Measurements from ENCODE around the gene CX3CR1. TPM values are rescaled to one million over a fixed set of nuclear protein-coding genes. Genes with fewer than 3 reads are reported as not detected.

CX3CR1 gene
- total RNA-seq, 4 donors from 2014 or later = 0.25 to 0.49 (median 0.35) TPM

DNA sequence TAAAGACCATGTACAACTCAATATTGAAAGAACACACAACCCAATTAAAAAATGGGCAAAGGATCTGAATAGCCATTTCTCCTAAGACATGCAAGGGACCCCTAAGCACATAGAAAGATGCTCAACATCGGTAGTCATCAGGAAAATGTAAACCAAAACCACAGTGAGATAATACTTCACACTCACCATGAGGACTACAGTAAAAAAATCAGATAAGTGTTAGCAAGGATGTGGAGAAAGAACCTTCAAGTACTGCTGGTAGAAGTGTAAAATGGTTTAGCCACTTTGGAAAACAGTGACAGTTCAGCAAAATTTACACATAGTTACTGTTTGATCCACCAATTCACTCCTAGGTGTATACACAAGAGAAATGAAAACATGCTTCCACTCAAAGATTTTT lies 57.4 kb downstream of the CX3CR1 start:
- Histone ChIP-seq H3K4me3 (no peak overlapping the region), H3K36me3 (no peaks in the 10 kb centered on the region), H3K27me3 (no peaks in the 10 kb centered on the region), H3K4me1 (no peaks in the 10 kb centered on the region), H3K9me3 (no peaks in the 10 kb centered on the region), H3K27ac (no peak overlapping the region)
- in situ Hi-C loops (cut with MboI; ENCODE audit: low sequenced_read_pairs in 4 of 4) (no loop called here), intact Hi-C loops (cut with DNase I; ENCODE audit: low total_unique reads) (no loop called here)
- ATAC-seq = no peak
- DNase-seq = no peak
- TF ChIP-seq CTCF (IDR thresholded peaks at IDR 0.05 in 4 of 5, conservative IDR thresholded peaks at IDR 0.05 in 1 of 5) (no peak), POLR2A (IDR thresholded peaks at IDR 0.05) (no peak)

DNA sequence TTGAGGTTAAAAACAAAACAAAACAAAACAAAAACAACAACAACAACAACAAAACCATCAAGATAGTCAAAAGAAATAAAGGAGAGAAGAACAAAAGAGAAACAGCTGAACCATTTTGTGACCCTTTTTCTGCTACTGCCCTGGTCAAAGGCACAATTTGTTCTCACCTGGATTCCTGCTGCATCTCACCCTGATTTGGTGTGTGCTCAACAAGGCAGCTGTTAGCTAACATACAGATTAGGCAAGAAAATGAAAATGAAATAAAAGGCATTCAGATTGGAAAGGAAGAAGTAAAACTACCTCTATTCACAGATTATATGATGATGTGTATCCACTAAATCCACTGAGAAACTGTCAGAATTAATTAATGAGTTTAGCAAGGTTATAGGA lies 58.7 kb downstream of the CX3CR1 start:
- Histone ChIP-seq H3K4me1 (no peaks in the 10 kb centered on the region), H3K27ac (no peak overlapping the region), H3K9me3 (no peaks in the 10 kb centered on the region), H3K36me3 (no peaks in the 10 kb centered on the region), H3K27me3 (no peaks in the 10 kb centered on the region), H3K4me3 (no peak overlapping the region)
- in situ Hi-C loops (cut with MboI; ENCODE audit: low sequenced_read_pairs in 4 of 4) (no loop called here), intact Hi-C loops (cut with DNase I; ENCODE audit: low total_unique reads) (no loop called here)
- DNase-seq = no peak
- no peak for TF ChIP-seq POLR2A (IDR thresholded peaks at IDR 0.05)
- no peak for TF ChIP-seq CTCF (IDR thresholded peaks at IDR 0.05 in 4 of 5, conservative IDR thresholded peaks at IDR 0.05 in 1 of 5)
- no peak for ATAC-seq

DNA sequence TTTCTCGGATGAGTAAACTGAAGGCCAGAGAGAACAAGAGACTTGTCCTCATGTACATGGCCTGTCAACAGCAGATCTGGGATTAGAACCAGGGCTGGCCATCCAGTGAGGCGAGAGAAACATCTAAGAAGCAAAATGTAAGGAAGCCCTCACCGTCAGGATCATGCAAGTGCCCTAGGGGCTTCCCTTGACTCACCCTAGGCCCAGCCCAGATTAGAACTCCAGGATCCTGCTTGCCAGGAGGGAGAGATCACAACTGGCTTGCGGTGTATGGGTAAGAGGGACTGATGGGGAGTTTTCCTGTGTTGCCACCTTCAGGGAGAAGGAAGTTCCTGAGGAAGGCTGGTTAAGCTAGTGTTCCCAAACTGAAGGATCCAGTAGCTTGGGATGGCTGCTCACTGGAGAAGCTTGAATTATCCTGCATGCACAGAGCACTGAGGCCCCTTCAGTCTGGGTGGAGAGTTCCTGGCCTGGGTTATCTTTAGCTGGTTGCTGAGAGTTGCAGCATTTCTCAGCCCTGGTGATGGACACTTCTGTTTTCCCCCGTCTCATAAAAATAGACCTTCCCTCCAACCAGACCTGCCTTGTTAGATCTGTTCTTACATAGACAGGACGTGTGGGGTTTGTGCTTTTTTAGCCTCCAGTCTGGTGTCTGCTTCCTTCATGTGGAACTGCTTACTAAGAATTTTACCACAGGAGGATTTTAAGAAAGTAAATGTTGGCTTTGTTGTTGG lies 59.3 kb downstream of the CX3CR1 start:
- no peak for ATAC-seq
- Histone ChIP-seq H3K9me3 (no peaks in the 10 kb centered on the region), H3K4me3 (no peak overlapping the region), H3K4me1 (no peaks in the 10 kb centered on the region), H3K36me3 (no peaks in the 10 kb centered on the region), H3K27ac (no peak overlapping the region), H3K27me3 (no peaks in the 10 kb centered on the region)
- TF ChIP-seq CTCF (IDR thresholded peaks at IDR 0.05 in 4 of 5, conservative IDR thresholded peaks at IDR 0.05 in 1 of 5) (no peak), POLR2A (IDR thresholded peaks at IDR 0.05) (no peak)
- intact Hi-C loops (cut with DNase I; ENCODE audit: low total_unique reads) (no loop called here), in situ Hi-C loops (cut with MboI; ENCODE audit: low sequenced_read_pairs in 4 of 4) (no loop called here)
- no peak for DNase-seq

DNA sequence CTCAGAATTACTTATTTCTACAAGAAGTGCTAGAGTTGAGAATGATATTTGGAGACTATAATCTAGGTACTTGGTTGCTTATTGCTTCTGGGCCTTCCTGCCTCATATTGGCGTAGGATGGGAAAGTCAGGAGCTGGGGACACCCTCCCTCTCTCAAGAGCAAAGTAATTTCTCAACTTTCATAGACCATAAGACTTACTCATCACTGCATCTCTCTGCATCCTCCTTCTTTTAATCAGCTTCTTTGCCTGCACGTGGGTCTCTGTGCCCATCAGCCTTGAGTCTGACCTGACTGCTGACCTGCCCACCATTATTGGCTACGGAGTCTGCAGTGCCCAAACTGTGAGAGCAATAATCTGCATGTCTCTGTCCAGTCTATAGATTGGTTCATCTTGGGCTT lies 60.1 kb downstream of the CX3CR1 start:
- Histone ChIP-seq H3K9me3 (no peaks in the 10 kb centered on the region), H3K27me3 (no peaks in the 10 kb centered on the region), H3K27ac (no peak overlapping the region), H3K4me3 (no peak overlapping the region), H3K4me1 (no peaks in the 10 kb centered on the region), H3K36me3 (no peaks in the 10 kb centered on the region)
- in situ Hi-C loops (cut with MboI; ENCODE audit: low sequenced_read_pairs in 4 of 4) (loop anchor here in 1 of 4 donors (10.0 kb wide), 1 partner anchor 45 kb away; no protein-coding TSS in a partner anchor), intact Hi-C loops (cut with DNase I; ENCODE audit: low total_unique reads) (no loop called here)
- TF ChIP-seq POLR2A (IDR thresholded peaks at IDR 0.05) = no peak
- no peak for TF ChIP-seq CTCF (IDR thresholded peaks at IDR 0.05 in 4 of 5, conservative IDR thresholded peaks at IDR 0.05 in 1 of 5)
- DNase-seq (no peak), ATAC-seq (no peak)
